H1 (cell line): ENCODE measurements around the gene IRS1. TPM values are rescaled to one million over a fixed set of nuclear protein-coding genes. Genes with fewer than 3 reads are reported as not detected.
A peak's percentile ranks its signal among the peaks of the same experiment; 100 is the strongest.

ENCODE experiments used
- CTCF ChIA-PET: fragments of 300-600 bp; sonication (Branson Sonifier 250); formaldehyde crosslinking; loops from one replicate; lab custom pipeline; 2021; ENCODE audit not compliant: partially characterized antibody; lab: Charles Lee
- POLR2A ChIA-PET: fragments of 300-600 bp; sonication (Branson Sonifier 250); formaldehyde crosslinking; loops from one replicate; lab custom pipeline; 2021; ENCODE audit warnings: inconsistent platforms; ENCODE audit not compliant: partially characterized antibody; lab: Charles Lee
- DNase-seq, 2 experiments: peaks; one replicate each; pipeline versions ENCODE4 v3.0.0 to v3.0.0-alpha.2; 2010 to 2022; ENCODE audit warnings: low spot score in 2 of 2, low read depth in 1 of 2, mixed read lengths in 1 of 2
- FAIRE-seq: peaks from 2 replicates; lab custom pipeline; 2011; peaks lifted over from hg19 to GRCh38; lab: Jason Lieb, UNC
- H2AFZ ChIP-seq: 2 replicates; pipeline ENCODE4 v1.8.1; 2012; ENCODE audit warnings: low read length, inconsistent platforms
- H2AK5ac ChIP-seq: 2 replicates; pipeline ENCODE4 v1.6.1; 2013; ENCODE audit warnings: low read depth, low read length
- H2BK120ac ChIP-seq: replicated peaks from 2 replicates; pipeline ENCODE3; 2013; ENCODE audit warnings: low read depth, low read length, inconsistent platforms
- H2BK12ac ChIP-seq: 2 replicates; pipeline ENCODE4 v1.6.1; 2013; ENCODE audit warnings: low read depth, low read length
- H2BK15ac ChIP-seq: 2 replicates; pipeline ENCODE4 v1.6.1; 2013; ENCODE audit warnings: low read length
- H2BK20ac ChIP-seq: 2 replicates; pipeline ENCODE4 v1.6.1; 2013; ENCODE audit warnings: low read length
- H2BK5ac ChIP-seq: 2 replicates; pipeline ENCODE4 v1.6.1; 2013; ENCODE audit warnings: low read depth, low read length
- H3K14ac ChIP-seq: 2 replicates; pipeline ENCODE4 v1.6.1; 2013; ENCODE audit warnings: inconsistent platforms; ENCODE audit not compliant: insufficient read length
- H3K18ac ChIP-seq: 2 replicates; pipeline ENCODE4 v1.6.1; 2013; ENCODE audit warnings: low read length; ENCODE audit errors: extremely low read depth
- H3K23ac ChIP-seq: 2 replicates; pipeline ENCODE4 v1.6.1; 2013; ENCODE audit warnings: inconsistent platforms; ENCODE audit not compliant: insufficient read length
- H3K23me2 ChIP-seq: 2 replicates; pipeline ENCODE4 v1.6.1; 2013; ENCODE audit warnings: low read depth, low read length
- H3K27ac ChIP-seq: 2 replicates; pipeline ENCODE4 v1.6.1; 2011; ENCODE audit warnings: low read depth, low read length, inconsistent platforms
- H3K27me3 ChIP-seq, 4 experiments: replicated peaks in 1 of 4; 1 replicate in 1 of 4; 2 replicates in 3 of 4; pipeline versions ENCODE4 v1.6.1 to v1.8.1; 2011 to 2013; ENCODE audit warnings: low read length in 3 of 4, mild to moderate bottlenecking in 3 of 4, inconsistent platforms in 2 of 4, mixed read lengths in 2 of 4, moderate library complexity in 1 of 4; ENCODE audit not compliant: control insufficient read depth in 3 of 4, insufficient read depth in 3 of 4; ENCODE audit errors: extremely low read depth in 1 of 4
- H3K36me3 ChIP-seq, 4 experiments: 2 replicates each; pipeline versions ENCODE4 v1.6.1 to v1.8.1; 2011 to 2013; ENCODE audit warnings: mild to moderate bottlenecking in 4 of 4, low read length in 3 of 4, moderate library complexity in 2 of 4, control low read depth in 1 of 4, inconsistent platforms in 1 of 4; ENCODE audit not compliant: insufficient read depth in 4 of 4, control insufficient read depth in 2 of 4
- H3K4ac ChIP-seq: replicated peaks from 2 replicates; pipeline ENCODE3; 2013; ENCODE audit warnings: low read length, low read depth, mixed read lengths, inconsistent platforms; ENCODE audit not compliant: insufficient read length
- H3K4me1 ChIP-seq, 4 experiments: replicated peaks in 1 of 4; 1 replicate in 1 of 4; 2 replicates in 3 of 4; pipeline versions ENCODE4 v1.6.1 to v1.8.1; 2011 to 2013; ENCODE audit warnings: low read length in 3 of 4, inconsistent platforms in 2 of 4, mixed read lengths in 1 of 4; ENCODE audit not compliant: insufficient read depth in 4 of 4, control insufficient read depth in 3 of 4
- H3K4me2 ChIP-seq, 2 experiments: 2 replicates each; pipeline versions ENCODE4 v1.6.1 to v1.8.1; 2011 to 2013; ENCODE audit warnings: low read depth in 2 of 2, low read length in 2 of 2, control low read depth in 1 of 2, inconsistent platforms in 1 of 2, mild to moderate bottlenecking in 1 of 2; ENCODE audit not compliant: insufficient read depth in 1 of 2
- H3K4me3 ChIP-seq, 4 experiments: fragments of 200-600, 300-600 bp in 1 of 4; sonication (generic), shearing (Covaris generic), sonication (Bioruptor Twin) in 1 of 4; 2 replicates each; pipeline versions ENCODE4 v1.5.1 to v1.8.1; 2011 to 2016; ENCODE audit warnings: low read length in 4 of 4, low read depth in 3 of 4, control low read depth in 2 of 4, inconsistent platforms in 2 of 4, mild to moderate bottlenecking in 2 of 4, mixed read lengths in 1 of 4, moderate library complexity in 1 of 4; ENCODE audit not compliant: insufficient read depth in 2 of 4; ENCODE audit errors: extremely low read depth in 1 of 4
- H3K56ac ChIP-seq: replicated peaks from 2 replicates; pipeline ENCODE3; 2013; ENCODE audit warnings: low read depth, mild to moderate bottlenecking, mixed read lengths, low read length, inconsistent platforms; ENCODE audit not compliant: insufficient read length
- H3K79me1 ChIP-seq: 2 replicates; pipeline ENCODE4 v1.6.1; 2013; ENCODE audit warnings: low read depth, low read length, control low read depth
- H3K79me2 ChIP-seq, 2 experiments: 2 replicates each; pipeline versions ENCODE4 v1.6.1 to v1.8.1; 2012 to 2013; ENCODE audit warnings: low read length in 2 of 2, mild to moderate bottlenecking in 2 of 2, inconsistent platforms in 1 of 2; ENCODE audit not compliant: insufficient read depth in 2 of 2, control insufficient read depth in 1 of 2
- H3K9ac ChIP-seq, 4 experiments: replicated peaks in 1 of 4; 1 replicate in 1 of 4; 2 replicates in 3 of 4; pipeline versions ENCODE4 v1.6.1 to v1.8.1; 2011 to 2013; ENCODE audit warnings: low read depth in 3 of 4, low read length in 3 of 4, control low read depth in 2 of 4, mild to moderate bottlenecking in 2 of 4, moderate library complexity in 2 of 4, inconsistent platforms in 1 of 4; ENCODE audit errors: extremely low read depth in 1 of 4
- H3K9me3 ChIP-seq, 2 experiments: 2 replicates each; pipeline versions ENCODE4 v1.6.1 to v1.8.1; 2012 to 2013; ENCODE audit warnings: mild to moderate bottlenecking in 2 of 2, moderate library complexity in 2 of 2, control low read depth in 1 of 2, inconsistent platforms in 1 of 2, low read depth in 1 of 2, low read length in 1 of 2, mixed read lengths in 1 of 2; ENCODE audit not compliant: insufficient read depth in 2 of 2
- H4K20me1 ChIP-seq, 2 experiments: replicated peaks in 1 of 2; 2 replicates each; pipeline versions ENCODE3 to v1.8.1; 2011 to 2013; ENCODE audit warnings: inconsistent platforms in 2 of 2, low read length in 2 of 2, mild to moderate bottlenecking in 1 of 2; ENCODE audit not compliant: insufficient read depth in 2 of 2, control insufficient read depth in 1 of 2
- H4K5ac ChIP-seq: 2 replicates; pipeline ENCODE4 v1.6.1; 2013; ENCODE audit warnings: low read length, low read depth, mixed read lengths, inconsistent platforms; ENCODE audit not compliant: insufficient read length
- H4K8ac ChIP-seq: 2 replicates; pipeline ENCODE4 v1.8.0; 2013; ENCODE audit warnings: mild to moderate bottlenecking, moderate library complexity, low read length, inconsistent platforms; ENCODE audit not compliant: insufficient read depth; ENCODE audit errors: extremely low read depth
- H4K91ac ChIP-seq: replicated peaks from 2 replicates; pipeline ENCODE3; 2013; ENCODE audit warnings: low read length, mixed read lengths, inconsistent platforms; ENCODE audit not compliant: insufficient read length
- CBX8 ChIP-seq: fragments of 300-800, 300-1000 bp; sonication (generic); IDR thresholded peaks from 2 replicates; pipeline ENCODE4 v1.7.1; 2016; ENCODE audit warnings: low read depth, low read length, borderline replicate concordance
- EP300 ChIP-seq, 2 experiments: IDR thresholded peaks; 1 replicate in 1 of 2; 2 replicates in 1 of 2; pipeline ENCODE4 v1.6.1; 2011 to 2012; ENCODE audit warnings: low read depth in 2 of 2, low read length in 2 of 2, mild to moderate bottlenecking in 2 of 2, borderline replicate concordance in 1 of 2, inconsistent platforms in 1 of 2, moderate library complexity in 1 of 2
- FOSL1 ChIP-seq: IDR thresholded peaks from 2 replicates; pipeline ENCODE4 v1.6.1; 2011; ENCODE audit warnings: mild to moderate bottlenecking, low read depth, low read length, moderate library complexity; ENCODE audit not compliant: insufficient read depth
- GABPA ChIP-seq: IDR thresholded peaks from 2 replicates; pipeline ENCODE4 v1.6.1; 2011; ENCODE audit warnings: mild to moderate bottlenecking, low read length, moderate library complexity, borderline replicate concordance; ENCODE audit not compliant: insufficient read depth
- KDM5A ChIP-seq: fragments of 200-600 bp; IDR thresholded peaks from 2 replicates; pipeline ENCODE4 v1.7.1; 2012; ENCODE audit warnings: mild to moderate bottlenecking, low read length, inconsistent platforms, mixed read lengths
- POLR2AphosphoS5 ChIP-seq: IDR thresholded peaks from 2 replicates; pipeline ENCODE4 v1.6.1; 2011; ENCODE audit warnings: low read depth, low read length
- RNF2 ChIP-seq: fragments of 200-900, 300-1000 bp; sonication (generic); IDR thresholded peaks from 2 replicates; pipeline ENCODE4 v1.7.1; 2016; ENCODE audit warnings: borderline replicate concordance, low read depth, mild to moderate bottlenecking, antibody characterized with exemption, low read length; ENCODE audit not compliant: poor library complexity, severe bottlenecking; ENCODE audit errors: missing control alignments
- SIN3A ChIP-seq, 2 experiments: IDR thresholded peaks in 1 of 2; conservative IDR thresholded peaks in 1 of 2; 2 replicates each; pipeline ENCODE4 v1.6.1; 2011 to 2012; ENCODE audit warnings: low read length in 2 of 2, improper control_type of control experiment in 1 of 2, low read depth in 1 of 2, mild to moderate bottlenecking in 1 of 2
- SIRT6 ChIP-seq: IDR thresholded peaks from one replicate; pipeline ENCODE4 v1.7.1; 2012; ENCODE audit warnings: low read length, inconsistent platforms
- TCF12 ChIP-seq: IDR thresholded peaks from 2 replicates; pipeline ENCODE4 v1.6.1; 2011; ENCODE audit warnings: low read depth, mild to moderate bottlenecking, low read length
- WGBS, 2 experiments: shearing (Covaris generic) in 1 of 2; methylation state at CpG; one replicate each; pipeline versions ENCODE4 v1.1.6 to v1.1.7; 2013 to 2015; ENCODE audit warnings: low lambda C conversion rate in 2 of 2, mixed read lengths in 2 of 2, inconsistent platforms in 1 of 2, low coverage in 1 of 2, missing lambda C conversion rate in 1 of 2; ENCODE audit not compliant: insufficient replicate concordance in 2 of 2, insufficient coverage in 1 of 2, insufficient read length in 1 of 2; ENCODE audit errors: extremely low coverage in 1 of 2, missing lambda C conversion rate in 1 of 2; 5-methylcytosine and 5-hydroxymethylcytosine counted together
- polyA plus RNA-seq, 7 experiments: library from polyadenylated mRNA; depleted of rRNA in 3 of 7; stranded (reverse) in 5 of 7; unstranded in 2 of 7; fragments of >200 nt in 5 of 7; fragments of 200-250 nt in 2 of 7; gene quantifications; 1 replicate in 5 of 7; 2 replicates in 1 of 7; 4 replicates in 1 of 7; pipeline versions ENCODE4 v1.2.1 to v1.2.3, GENCODE V29; 2011 to 2013; ENCODE audit warnings: missing spikeins in 2 of 7, mixed read lengths in 2 of 7
- total RNA-seq: library from RNA; stranded (reverse); fragmentation: NEBNext Ultra II Directional; extraction: Animal tissue kit (Norgen Biotek cat#: 25700); gene quantifications from 2 replicates; pipeline ENCODE4 v1.2.1, GENCODE V29; 2021

IRS1 gene
- total and polyA plus RNA-seq, 2 of the 8 experiments (the other 6 are each of a cell fraction or from before 2014, with no cell fraction given) = 9.1 to 26.9 TPM

DNA sequence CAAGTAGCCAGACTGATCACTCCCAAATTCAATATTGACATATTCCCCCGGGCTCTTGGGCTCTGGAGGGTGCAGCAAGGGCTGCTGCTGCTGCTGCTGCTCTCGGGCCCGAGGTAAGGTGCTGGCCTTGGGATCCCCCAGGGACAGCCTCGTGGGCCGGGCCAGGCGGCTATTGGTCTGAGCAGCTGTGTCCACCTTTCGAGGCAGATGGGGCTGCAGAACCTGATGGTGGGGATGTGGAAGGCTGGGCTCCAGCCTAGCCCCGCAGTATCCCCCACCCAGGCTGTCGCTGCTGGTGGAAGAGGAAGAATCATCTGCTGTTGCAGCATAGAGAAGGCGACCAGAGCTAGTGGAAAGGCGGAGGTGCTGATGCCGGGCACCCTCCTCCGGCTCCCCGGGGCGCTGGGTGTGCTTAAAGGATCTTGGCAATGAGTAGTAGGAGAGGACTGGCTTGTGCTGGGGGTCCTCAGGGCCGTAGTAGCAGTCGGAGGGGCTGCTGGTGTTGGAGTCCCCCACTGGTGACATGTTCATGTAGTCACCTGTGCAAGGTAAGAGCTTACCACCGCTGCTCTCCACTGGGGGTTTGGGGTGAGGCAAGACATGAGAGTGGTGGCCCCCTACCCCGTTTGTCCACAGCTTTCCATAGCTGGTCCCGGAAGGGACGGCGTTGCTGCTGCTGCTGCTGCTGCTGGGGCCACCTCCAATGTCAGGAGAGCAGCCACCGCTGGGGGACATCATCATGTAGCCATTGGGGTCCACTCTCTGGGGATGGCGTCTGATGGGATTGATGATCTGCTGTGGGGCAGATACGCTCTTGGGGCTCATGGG, 3.4 kb downstream of the IRS1 start:
- H3K79me2 ChIP-seq = peaks cover 0 to 57% of the 10 kb centered on the region in 2 experiments; a peak in 3 of 4 replicates
- H2BK5ac ChIP-seq = no peak overlapping the region
- no peak overlapping the region for H3K4ac ChIP-seq
- peaks cover 0 to 30% (median 9%) of the 10 kb centered on the region in 4 experiments; a peak in 4 of 8 replicates for H3K36me3 ChIP-seq
- H3K4me2 ChIP-seq = no peak overlapping the region
- no peak overlapping the region for H2BK15ac ChIP-seq
- 95% methylated on average over 25 of the region's 25 CpGs; no CpG with 5 or more reads in 1 of the 2 experiments for WGBS, 2 experiments
- no peak overlapping the region for H3K23ac ChIP-seq
- DNase-seq (no peak), FAIRE-seq (no peak)
- H4K91ac ChIP-seq = no peak overlapping the region
- H2BK20ac ChIP-seq = no peak overlapping the region
- no peak overlapping the region for H2BK120ac ChIP-seq
- H4K8ac ChIP-seq = no peak overlapping the region
- H3K9ac ChIP-seq = no peak overlapping the region
- no peak overlapping the region for H3K56ac ChIP-seq
- no peak overlapping the region for H3K18ac ChIP-seq
- POLR2A ChIA-PET = interaction anchor here (0.9 to 1.0 kb wide), 2 partner anchors 39 to 74 kb away, joined by 3 read pairs; no protein-coding TSS in a partner anchor
- no peak overlapping the region for H4K5ac ChIP-seq
- H3K23me2 ChIP-seq = peaks cover 19% of the 10 kb centered on the region; the same call in 1 of the 2 replicates
- no peak overlapping the region for H3K4me3 ChIP-seq
- H2AK5ac ChIP-seq = 0 out of 2 replicates have a peak overlapping the region, but pooled peaks have one; percentile 61
- H2AFZ ChIP-seq = no peak overlapping the region
- 0 out of 2 replicates have a peak, but pooled peaks cover 3% of the 10 kb centered on the region for H3K79me1 ChIP-seq
- H2BK12ac ChIP-seq = no peak overlapping the region
- H3K9me3 ChIP-seq = peaks cover 0 to 3% of the 10 kb centered on the region in 2 experiments; a peak in 1 of 4 replicates
- peaks cover 3 to 26% (median 19%) of the 10 kb centered on the region in 4 experiments for H3K4me1 ChIP-seq
- CTCF ChIA-PET = interaction anchor here (0.7 to 2.2 kb wide), 6 partner anchors 15 to 1125 kb away, joined by 3 to 8 read pairs (median 3); no protein-coding TSS in a partner anchor
- peaks cover 6 to 15% of the 10 kb centered on the region in 2 experiments for H4K20me1 ChIP-seq
- no peak overlapping the region for H3K27ac ChIP-seq
- H3K27me3 ChIP-seq = no peaks in the 10 kb centered on the region
- H3K14ac ChIP-seq = no peak overlapping the region
- TF ChIP-seq KDM5A = no peak
- no peak for TF ChIP-seq GABPA
- no peak for TF ChIP-seq POLR2AphosphoS5
- no peak for TF ChIP-seq FOSL1
- TF ChIP-seq RNF2 = no peak
- TF ChIP-seq SIN3A (conservative IDR thresholded peaks at IDR 0.05 in 1 of 2, IDR thresholded peaks at IDR 0.05 in 1 of 2; ENCODE audit: low read depth in 1 of 2, low read length in 2 of 2) = no peak
- TF ChIP-seq TCF12 = no peak
- TF ChIP-seq SIRT6 = no peak
- TF ChIP-seq EP300 (IDR thresholded peaks at IDR 0.05; ENCODE audit: borderline replicate concordance in 1 of 2, low read depth in 2 of 2, low read length in 2 of 2) = no peak
- TF ChIP-seq CBX8 = no peak
